H1 (cell line): ENCODE data around the gene RNASET2. TPM values are rescaled to one million over a fixed set of nuclear protein-coding genes. Genes with fewer than 3 reads are reported as not detected.

Experiments
- microRNA-seq, 2 experiments: library from miRNA; unstranded; fragments of <30 nt; microRNA quantifications; one replicate each; pipeline versions ENCODE4 to v1.2.0, GENCODE V29; 2016 to 2020; ENCODE audit warnings: borderline microRNAs expressed in 2 of 2, borderline number of aligned reads in 2 of 2, borderline replicate concordance in 1 of 2
- polyA plus RNA-seq, 7 experiments: library from polyadenylated mRNA; depleted of rRNA in 3 of 7; stranded (reverse) in 5 of 7; unstranded in 2 of 7; fragments of >200 nt in 5 of 7; fragments of 200-250 nt in 2 of 7; gene quantifications; 1 replicate in 5 of 7; 2 replicates in 1 of 7; 4 replicates in 1 of 7; pipeline versions ENCODE4 v1.2.1 to v1.2.3, GENCODE V29; 2011 to 2013; ENCODE audit warnings: missing spikeins in 2 of 7, mixed read lengths in 2 of 7
- small RNA-seq: library from polyadenylated mRNA; stranded (forward); fragments of <200 nt; extraction: miRNeasy Mini kit (QIAGEN cat#:217004); gene quantifications from one replicate; pipeline ENCODE3, GENCODE V24; 2013; ENCODE audit not compliant: insufficient read depth
- total RNA-seq: library from RNA; stranded (reverse); fragmentation: NEBNext Ultra II Directional; extraction: Animal tissue kit (Norgen Biotek cat#: 25700); gene quantifications from 2 replicates; pipeline ENCODE4 v1.2.1, GENCODE V29; 2021

The RNASET2 gene
- total and polyA plus RNA-seq, 2 of the 8 experiments (the other 6 are each of a cell fraction or from before 2014, with no cell fraction given), result 15.7 to 22.9 TPM

Small RNA genes within 50 kb of the gene (microRNA-seq; reads per million reads assigned to microRNA genes)
- 1.4 to 6.5 reads per million in 2 experiments for gene MIR3939

Small RNA genes within 50 kb of the gene (small RNA-seq; reads per million reads assigned to genes)
- 32.4 reads per million, percentile 95 among the genes with 10 or more reads in this experiment for gene MIR3939

Other genes starting within 250 kb of the RNASET2 start
- 31.2 and 33.8 TPM in 2 replicates for gene CEP43, start 42.8 kb upstream of the RNASET2 start, total RNA-seq
- gene CEP43, start 42.8 kb upstream of the RNASET2 start, polyA plus RNA-seq (2011; rRNA removed), result 9.9 and 12.0 TPM in 2 replicates
- gene CCR6, start 166.5 kb upstream of the RNASET2 start, total RNA-seq, result not detected in 2 replicates
- 0.06 and 0.27 TPM in 2 replicates for gene CCR6, start 166.5 kb upstream of the RNASET2 start, polyA plus RNA-seq (2011; rRNA removed)
- gene GPR31, start 201.4 kb upstream of the RNASET2 start, total RNA-seq, result not detected in 2 replicates
- gene GPR31, start 201.4 kb upstream of the RNASET2 start, polyA plus RNA-seq (2011; rRNA removed), result not detected in 2 replicates